Lower lobe of right lung (tissue), 2 donors: ENCODE measurements around the gene MRPL1. TPM values are rescaled to one million over a fixed set of nuclear protein-coding genes. Genes with fewer than 3 reads are reported as not detected.

Experiments
- ATAC-seq, 2 donors: fragments of 200-7000 bp; cut with Tn5 transposase; one replicate each; pipeline ENCODE4 v1.9.1; 2020 to 2022; ENCODE audit warnings: mild to moderate bottlenecking in 2 of 2, moderate library complexity in 2 of 2
- DNase-seq: peaks from one replicate; pipeline ENCODE4 v3.0.0-alpha.2; 2020
- H3K27ac ChIP-seq: fragments of 200-600 bp; one replicate; pipeline ENCODE4 v1.8.0; 2022
- H3K27me3 ChIP-seq: fragments of 200-600 bp; one replicate; pipeline ENCODE4 v1.8.0; 2022; ENCODE audit warnings: low read depth
- H3K36me3 ChIP-seq: fragments of 200-600 bp; one replicate; pipeline ENCODE4 v1.8.0; 2022; ENCODE audit warnings: mild to moderate bottlenecking
- H3K4me1 ChIP-seq: fragments of 200-600 bp; one replicate; pipeline ENCODE4 v1.8.0; 2022
- H3K4me3 ChIP-seq: fragments of 200-600 bp; one replicate; pipeline ENCODE4 v1.8.0; 2022; ENCODE audit warnings: mild to moderate bottlenecking
- H3K9me3 ChIP-seq: fragments of 200-600 bp; one replicate; pipeline ENCODE4 v1.8.0; 2022
- intact Hi-C: fragments of 100-400 bp; cut with DNase I; formaldehyde crosslinking; loops from one replicate; pipeline ENCODE4 v1.11.0; 2022
- long read RNA-seq: library from polyadenylated mRNA; unstranded; transcript quantifications from one replicate; pipeline ENCODE4 v2.0.0, GENCODE V29; 2021
- total RNA-seq: library from RNA; stranded (reverse); fragmentation: NEBNext Ultra II Directional; extraction: Animal tissue kit (Norgen Biotek cat#: 25700); gene quantifications from one replicate; pipeline ENCODE4 v1.2.1, GENCODE V29; 2021
- TF ChIP-seq, protein P1 (sequence below): fragments of 200-600 bp; IDR thresholded peaks from one replicate; pipeline ENCODE4 v1.8.0; 2022; ENCODE audit warnings: antibody characterized with exemption, mild to moderate bottlenecking
- donor health status: DM: no; HTN: yes; CAD: no; lungs with severe emphysema.

The MRPL1 gene
- total RNA-seq = 25.8 TPM
- long read RNA-seq, transcript MRPL1-201 (9 exons, 1,490 nt) = major isoform, 8 of 16 reads
- long read RNA-seq, partial matches to known transcripts = 4 of 16 reads
- long read RNA-seq, other reads (novel, unspliced or antisense) = 4 of 16 reads

DNA sequence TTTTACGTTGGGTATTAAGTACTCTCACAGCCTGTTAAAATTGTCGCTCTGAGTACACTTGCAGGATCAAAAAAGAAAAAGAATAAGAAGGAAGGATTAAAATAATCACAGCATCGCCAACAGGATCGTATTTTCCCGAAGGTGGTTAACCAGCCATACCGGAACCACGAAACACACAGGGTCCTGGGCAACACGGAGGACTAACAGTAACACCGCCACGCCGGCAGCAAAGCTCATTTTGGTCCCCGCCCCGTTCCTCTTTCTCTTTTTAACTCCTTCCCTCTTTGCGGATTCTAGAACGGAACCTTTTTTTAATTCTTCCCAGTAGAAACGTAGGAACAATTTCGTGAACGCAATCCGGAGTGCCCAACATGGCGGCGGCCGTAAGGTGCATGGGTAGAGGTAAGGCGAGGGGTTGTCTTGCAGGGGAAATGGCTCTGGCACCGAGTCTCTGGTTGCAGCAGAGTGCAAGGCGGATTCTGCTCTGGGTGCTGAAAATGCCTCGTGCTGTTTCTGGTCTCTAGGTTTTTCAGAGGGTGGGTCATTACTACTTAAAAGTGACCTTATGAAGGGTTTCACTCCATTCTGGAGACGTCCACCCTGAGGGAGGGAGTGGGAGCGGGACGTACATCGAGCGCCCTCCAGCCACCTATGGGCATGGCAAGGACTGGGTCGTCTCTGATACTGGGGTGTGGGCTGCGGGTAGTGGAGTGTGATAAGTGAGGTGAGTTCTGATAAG, at the start of gene MRPL1:
MRPL1 (plus strand) TSS at position 353 of the 739 bp plus-strand sequence; CDS start at position 372, 19 bp downstream.
- TF ChIP-seq, protein P1, sequence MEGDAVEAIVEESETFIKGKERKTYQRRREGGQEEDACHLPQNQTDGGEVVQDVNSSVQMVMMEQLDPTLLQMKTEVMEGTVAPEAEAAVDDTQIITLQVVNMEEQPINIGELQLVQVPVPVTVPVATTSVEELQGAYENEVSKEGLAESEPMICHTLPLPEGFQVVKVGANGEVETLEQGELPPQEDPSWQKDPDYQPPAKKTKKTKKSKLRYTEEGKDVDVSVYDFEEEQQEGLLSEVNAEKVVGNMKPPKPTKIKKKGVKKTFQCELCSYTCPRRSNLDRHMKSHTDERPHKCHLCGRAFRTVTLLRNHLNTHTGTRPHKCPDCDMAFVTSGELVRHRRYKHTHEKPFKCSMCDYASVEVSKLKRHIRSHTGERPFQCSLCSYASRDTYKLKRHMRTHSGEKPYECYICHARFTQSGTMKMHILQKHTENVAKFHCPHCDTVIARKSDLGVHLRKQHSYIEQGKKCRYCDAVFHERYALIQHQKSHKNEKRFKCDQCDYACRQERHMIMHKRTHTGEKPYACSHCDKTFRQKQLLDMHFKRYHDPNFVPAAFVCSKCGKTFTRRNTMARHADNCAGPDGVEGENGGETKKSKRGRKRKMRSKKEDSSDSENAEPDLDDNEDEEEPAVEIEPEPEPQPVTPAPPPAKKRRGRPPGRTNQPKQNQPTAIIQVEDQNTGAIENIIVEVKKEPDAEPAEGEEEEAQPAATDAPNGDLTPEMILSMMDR = no peak
- DNase-seq (peak; percentile 93), ATAC-seq (peak; percentile 98)
- Histone ChIP-seq H3K4me1 (peaks cover 11% of the 10 kb centered on the region), H3K4me3 (peak within 1 kb of the TSS; percentile 79), H3K27me3 (no peaks in the 10 kb centered on the region), H3K9me3 (no peaks in the 10 kb centered on the region), H3K27ac (peak within 1 kb of the TSS; percentile 97), H3K36me3 (no peaks in the 10 kb centered on the region)
- intact Hi-C loops = loop anchor here (10.0 kb wide), 1 partner anchor 52 kb away; no protein-coding TSS in a partner anchor

DNA sequence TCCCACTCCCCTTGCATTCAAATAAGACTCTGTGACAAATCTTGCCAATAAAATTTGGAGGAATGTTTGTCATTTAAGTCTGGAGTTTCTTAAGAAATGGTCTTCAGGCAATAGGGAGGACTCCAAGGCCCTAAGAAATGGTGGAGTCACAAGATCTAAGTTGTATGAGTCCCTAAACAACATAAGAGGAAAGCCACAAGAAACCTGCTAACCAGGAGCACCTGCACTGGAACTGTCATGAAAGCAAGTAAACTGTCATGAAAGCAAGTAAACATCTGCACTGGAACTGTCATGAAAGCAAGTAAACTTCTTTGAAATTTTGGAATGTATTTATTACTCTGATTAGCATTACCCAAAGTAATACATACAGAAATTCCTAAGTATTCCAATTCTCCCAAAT, 47.0 kb upstream of the MRPL1 start:
- H3K9me3 ChIP-seq = no peaks in the 10 kb centered on the region
- ATAC-seq = no peak
- intact Hi-C loops = no loop called here
- peaks cover 1% of the 10 kb centered on the region for H3K36me3 ChIP-seq
- TF ChIP-seq, protein P1 = no peak
- H3K27me3 ChIP-seq = no peaks in the 10 kb centered on the region
- H3K4me3 ChIP-seq = no peak overlapping the region
- H3K27ac ChIP-seq = no peak overlapping the region
- no peak for DNase-seq
- H3K4me1 ChIP-seq = peaks cover 48% of the 10 kb centered on the region

GRCh38 chr4:77816546-77816945, 46.1 kb upstream of the MRPL1 start:
- intact Hi-C loops = no loop called here
- Histone ChIP-seq H3K4me1 (peaks cover 56% of the 10 kb centered on the region), H3K36me3 (no peaks in the 10 kb centered on the region), H3K4me3 (no peak overlapping the region), H3K27me3 (no peaks in the 10 kb centered on the region), H3K27ac (no peak overlapping the region), H3K9me3 (no peaks in the 10 kb centered on the region)
- TF ChIP-seq, protein P1 = no peak
- ATAC-seq (no peak), DNase-seq (no peak)

DNA sequence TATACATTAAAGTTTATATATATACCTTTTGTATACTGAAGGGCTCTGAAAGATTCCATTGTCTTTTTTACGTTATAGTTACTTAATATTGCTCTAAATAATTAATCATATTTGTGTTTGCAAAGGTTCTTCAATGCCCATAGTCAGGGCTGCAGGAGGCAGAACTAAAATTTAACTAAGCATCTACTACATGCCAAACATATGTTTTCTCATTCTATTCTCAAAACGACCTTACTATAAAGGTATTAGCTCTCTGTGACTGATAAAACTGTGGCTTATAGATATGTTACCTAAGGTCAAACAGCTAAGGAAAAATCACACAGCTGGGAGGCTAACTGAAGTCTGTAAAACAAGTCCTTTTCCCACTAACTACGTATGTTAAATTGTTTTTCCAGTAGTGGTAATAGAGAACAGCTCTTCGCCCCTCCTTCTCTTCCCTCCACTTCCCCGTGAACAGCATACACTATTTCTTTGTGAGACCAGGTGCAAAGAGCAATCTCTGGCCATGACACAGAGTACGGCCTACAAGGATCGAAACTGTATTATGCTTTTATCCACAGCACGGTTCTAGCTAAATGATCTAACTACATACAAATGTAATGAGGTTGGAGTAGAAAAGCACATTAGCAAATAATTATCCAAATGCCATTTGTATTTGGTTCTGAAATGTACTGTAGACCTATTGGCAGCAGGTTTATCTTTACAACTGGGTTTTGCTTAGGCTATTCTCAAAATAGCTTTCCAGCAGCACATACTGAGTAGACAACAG, 45.1 kb upstream of the MRPL1 start:
- peak overlapping the region; percentile 91 for H3K4me3 ChIP-seq
- intact Hi-C loops = no loop called here
- H3K9me3 ChIP-seq = no peaks in the 10 kb centered on the region
- peaks cover 65% of the 10 kb centered on the region for H3K4me1 ChIP-seq
- H3K27ac ChIP-seq = peak overlapping the region; percentile 99
- no peaks in the 10 kb centered on the region for H3K27me3 ChIP-seq
- ATAC-seq = no peak
- TF ChIP-seq, protein P1 = no peak
- DNase-seq = no peak
- no peaks in the 10 kb centered on the region for H3K36me3 ChIP-seq

DNA sequence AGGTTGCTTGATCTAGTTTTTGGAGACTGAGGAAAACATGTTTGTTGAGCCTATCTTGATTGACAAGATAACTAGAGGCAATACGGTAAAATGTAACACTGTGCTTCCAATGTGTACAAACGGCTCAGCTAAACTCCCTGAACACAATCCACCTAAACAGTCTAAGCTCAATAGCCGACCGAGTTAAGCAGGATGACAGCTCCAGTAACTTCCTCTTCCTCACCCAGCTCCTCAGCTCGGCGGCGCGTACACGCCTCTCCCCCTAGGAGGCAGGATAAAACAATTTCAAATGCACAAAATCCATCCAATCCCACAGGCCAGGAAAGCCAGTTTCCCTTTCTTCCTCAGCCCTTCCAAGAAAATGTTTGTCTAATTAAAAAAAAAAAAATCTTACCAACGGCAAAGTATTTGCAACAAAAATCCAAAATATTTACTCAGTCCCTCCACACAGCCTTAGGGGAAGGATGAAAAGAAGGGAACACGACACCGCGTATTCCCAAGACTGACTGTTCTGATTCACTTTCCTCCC, 44.5 kb upstream of the MRPL1 start:
- no peaks in the 10 kb centered on the region for H3K9me3 ChIP-seq
- H3K4me3 ChIP-seq = peak overlapping the region; percentile 91
- no peaks in the 10 kb centered on the region for H3K27me3 ChIP-seq
- TF ChIP-seq, protein P1 = peak; percentile 60
- H3K27ac ChIP-seq = peak overlapping the region; percentile 99
- H3K4me1 ChIP-seq = peaks cover 63% of the 10 kb centered on the region
- intact Hi-C loops = no loop called here
- no peaks in the 10 kb centered on the region for H3K36me3 ChIP-seq
- ATAC-seq = peak; percentile 73
- DNase-seq = peak; percentile 85
